Stimulated activated CD4-positive, alpha-beta T cell treated with anti-CD3 and anti-CD28 coated beads, Interleukin-2, amount 100 ng/mL, for 24 hours (primary cell): Measurements from ENCODE around the gene ZBTB25.

Experiments used
- DNase-seq, 2 donors: peaks; one replicate each; pipeline ENCODE4 v3.0.0-alpha.2; 2020

Gene ZBTB25

DNA sequence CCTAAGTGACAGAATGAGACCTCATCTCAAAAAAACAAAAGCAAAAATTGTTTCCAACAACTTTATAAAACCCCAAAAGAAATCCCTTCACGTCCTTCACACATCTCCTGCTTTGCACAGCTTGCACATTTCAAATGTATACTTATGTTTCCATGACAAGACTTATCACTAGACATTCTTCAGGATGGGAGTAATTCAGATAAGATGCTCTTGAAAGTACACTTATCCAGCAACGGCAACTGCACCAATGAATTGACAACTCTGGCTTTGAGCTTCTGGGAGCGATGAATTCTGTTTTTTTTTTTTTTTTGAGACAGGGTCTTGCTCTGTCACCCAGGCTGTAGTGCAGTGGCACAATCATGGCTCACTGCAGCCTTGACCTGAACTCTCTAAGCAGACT, 69.1 kb downstream of the ZBTB25 start:
- DNase-seq, result no peak

DNA sequence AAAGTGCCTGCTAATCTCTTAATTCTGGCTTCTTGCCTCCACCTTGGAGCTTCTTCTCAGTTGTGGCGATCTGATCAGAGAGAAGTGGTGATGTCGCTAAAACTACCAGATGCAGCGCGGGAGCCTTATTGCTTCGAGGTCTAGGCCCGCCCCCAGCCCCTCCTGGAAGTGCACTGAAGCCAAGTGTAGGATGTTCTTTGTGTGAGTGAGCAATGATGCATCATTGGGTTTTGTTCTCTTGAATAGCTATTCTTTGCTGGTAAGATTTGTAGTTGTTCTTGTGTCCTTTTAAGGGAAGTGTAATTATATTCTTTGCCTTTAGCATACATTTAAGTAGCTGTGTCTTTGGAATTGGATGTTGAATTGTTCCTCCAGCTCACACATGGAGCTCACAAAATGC, 79.7 kb downstream of the ZBTB25 start:
- no peak for DNase-seq

DNA sequence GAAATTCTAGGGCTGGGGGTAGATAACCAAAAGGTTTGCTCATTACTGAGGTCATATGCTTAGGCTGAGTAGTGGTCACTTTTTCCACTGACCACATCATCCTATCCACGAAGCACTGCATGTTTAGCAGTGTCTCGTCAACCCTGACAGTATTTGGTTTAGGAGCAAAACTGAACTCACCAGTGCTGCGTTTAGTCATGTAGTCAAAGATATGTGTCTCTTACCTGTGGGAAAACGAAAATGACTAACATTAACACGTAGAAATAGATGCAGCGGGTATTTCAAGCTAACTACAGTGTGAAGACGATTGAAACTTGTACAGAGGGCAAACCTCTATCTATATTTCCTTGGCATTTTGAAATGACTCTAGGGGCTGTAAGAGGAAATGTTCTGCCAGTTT, 80.9 kb downstream of the ZBTB25 start:
- no peak for DNase-seq

DNA sequence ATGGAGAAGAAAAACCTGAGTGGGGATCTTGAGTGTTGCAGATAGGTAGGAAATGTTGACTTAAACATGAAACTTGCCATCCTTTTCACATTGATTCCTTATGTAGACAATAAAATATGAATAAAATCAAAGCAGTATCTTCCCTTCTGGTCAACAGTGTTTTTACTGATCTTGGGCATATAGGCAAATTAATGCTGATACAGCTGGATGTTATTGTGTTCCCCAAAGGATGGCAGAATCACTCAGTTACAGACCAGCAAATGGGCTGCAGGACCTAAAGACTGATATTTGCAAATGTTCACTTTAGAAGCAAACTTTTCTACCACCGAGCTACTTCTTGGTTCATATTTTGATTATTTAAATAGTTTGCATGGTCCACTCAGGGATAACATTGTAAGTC, 81.6 kb downstream of the ZBTB25 start:
- no peak for DNase-seq

DNA sequence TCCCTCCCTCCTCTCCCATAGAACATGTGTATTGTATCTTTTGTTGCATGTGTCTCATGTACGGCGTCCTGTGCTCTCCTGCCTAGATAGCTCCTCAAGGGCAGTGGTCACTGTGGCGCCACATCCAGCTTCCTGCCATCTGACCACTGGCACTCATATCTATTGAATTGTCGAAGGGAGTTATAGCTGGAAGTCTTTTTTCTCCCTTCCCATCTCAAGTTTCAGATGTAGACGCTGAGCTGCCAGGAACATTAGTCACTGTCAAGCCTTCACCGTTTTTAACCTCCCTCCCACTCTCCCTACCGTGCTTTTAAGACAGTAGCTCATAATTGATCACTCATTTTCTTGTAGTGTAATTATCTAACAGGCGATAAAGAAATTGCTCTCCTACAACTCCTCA, 82.5 kb downstream of the ZBTB25 start:
- DNase-seq, result no peak

DNA sequence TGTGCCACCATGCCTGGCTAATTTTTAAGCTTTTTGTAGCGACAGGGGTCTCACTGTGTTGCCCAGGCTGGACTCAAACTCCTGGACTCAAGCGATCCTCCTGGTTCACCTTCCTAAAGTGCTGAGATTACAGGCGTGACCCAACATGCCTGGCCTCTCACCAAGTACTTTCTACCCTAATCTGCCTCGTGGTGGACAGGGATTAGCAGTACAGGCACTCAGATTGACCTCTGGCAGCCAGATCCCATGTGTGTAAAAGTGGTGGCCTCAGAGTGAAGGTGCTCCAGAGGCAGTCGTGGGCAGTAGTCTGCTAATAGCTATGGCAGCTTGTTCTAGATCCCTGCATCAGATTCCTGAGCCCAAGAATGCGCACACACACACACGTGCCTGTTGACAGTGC, 84.6 kb downstream of the ZBTB25 start:
- DNase-seq, result no peak

DNA sequence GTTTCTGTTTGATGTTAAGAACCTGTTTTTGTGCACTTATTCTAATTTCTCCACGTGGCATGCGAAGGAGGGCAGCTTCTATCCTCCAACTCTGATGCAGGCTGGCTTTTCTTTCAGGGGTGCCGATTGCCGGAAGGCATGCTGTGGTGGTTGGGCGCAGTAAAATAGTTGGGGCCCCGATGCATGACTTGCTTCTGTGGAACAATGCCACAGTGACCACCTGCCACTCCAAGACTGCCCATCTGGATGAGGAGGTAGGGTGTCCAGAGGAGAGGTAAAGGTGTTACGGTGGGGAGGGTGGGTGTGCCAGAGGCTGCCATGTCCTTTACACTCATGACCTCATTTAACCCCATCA, 85.9 kb downstream of the ZBTB25 start:
- no peak for DNase-seq

DNA sequence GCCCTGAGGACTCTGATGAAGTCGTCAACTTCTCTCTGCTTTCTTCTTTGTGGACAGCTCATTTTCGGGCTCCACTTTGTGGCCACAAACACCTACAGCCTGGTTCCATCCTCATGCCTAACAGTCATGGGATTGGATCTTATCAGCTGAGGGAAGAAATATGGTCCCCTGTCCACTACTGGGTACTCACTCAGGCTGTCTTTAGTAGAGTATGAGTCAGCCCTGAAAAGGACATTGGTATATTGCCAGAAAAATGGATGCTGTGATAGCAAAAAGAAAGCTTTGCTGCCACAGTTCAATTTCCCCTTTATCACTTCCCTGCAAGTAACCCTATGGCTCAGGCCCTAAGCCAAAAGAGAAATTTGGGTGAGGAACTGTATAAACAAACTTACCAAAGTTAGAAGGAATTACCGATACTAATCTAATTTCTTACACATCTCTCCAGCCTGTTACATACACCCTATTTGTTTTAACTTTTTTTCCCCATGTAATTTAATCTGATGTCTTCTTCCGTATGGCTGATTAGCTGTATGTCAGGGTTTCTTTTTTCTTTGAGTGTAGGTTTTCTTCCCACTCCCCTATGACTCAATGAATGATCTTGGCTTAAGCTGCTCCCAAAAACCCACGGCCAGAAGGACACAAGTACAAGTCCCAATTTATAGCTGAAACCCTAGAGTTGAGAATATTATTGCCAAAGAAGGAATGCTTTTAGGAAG, 86.4 kb downstream of the ZBTB25 start:
- no peak for DNase-seq

DNA sequence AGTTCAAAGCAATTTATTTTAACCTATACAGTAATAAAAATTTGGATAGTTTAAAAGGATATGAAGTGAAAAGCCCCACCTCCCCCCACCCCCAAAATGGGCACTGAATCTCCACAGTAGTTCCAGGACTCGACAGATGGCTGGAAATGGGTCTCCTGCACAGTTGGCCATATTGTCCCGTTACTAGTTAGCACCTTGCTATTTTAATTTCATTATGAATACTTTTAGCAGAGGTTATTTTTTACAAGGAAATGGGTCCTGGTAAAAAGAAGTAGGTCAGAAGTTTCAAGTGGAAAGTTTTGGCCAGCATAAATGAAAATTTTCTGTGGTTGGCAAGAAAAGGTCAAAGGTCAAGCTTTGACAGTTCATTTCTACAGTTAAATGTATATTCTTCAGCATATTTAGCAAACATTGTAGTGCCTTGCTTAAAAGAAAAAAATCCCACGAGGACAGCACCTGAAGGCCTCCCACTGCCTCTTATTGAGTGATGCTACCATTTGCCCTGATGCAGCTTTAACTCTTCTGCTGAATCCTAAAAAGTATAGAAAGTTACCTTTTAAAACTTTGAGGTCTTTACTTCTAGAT, 87.2 kb downstream of the ZBTB25 start:
- no peak for DNase-seq

DNA sequence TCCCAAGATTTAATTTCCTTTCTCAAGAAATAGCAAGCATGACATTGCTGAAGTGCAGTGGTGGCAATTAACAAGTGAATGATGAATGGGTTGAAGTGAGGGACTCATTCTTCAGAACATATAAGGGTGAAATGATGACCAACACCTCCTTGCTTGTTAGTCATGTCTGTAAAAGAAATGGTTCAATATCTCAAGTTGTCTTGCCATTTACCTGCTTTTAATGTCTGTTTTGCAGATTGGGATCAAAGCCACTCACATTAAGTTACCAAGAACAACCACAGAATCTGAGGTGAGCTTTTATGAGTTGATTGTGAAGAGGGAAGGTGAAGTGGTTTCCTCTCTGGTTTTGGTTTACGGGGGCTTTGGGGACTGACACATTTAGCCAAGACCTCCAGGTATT, 91.4 kb downstream of the ZBTB25 start:
- no peak for DNase-seq

DNA sequence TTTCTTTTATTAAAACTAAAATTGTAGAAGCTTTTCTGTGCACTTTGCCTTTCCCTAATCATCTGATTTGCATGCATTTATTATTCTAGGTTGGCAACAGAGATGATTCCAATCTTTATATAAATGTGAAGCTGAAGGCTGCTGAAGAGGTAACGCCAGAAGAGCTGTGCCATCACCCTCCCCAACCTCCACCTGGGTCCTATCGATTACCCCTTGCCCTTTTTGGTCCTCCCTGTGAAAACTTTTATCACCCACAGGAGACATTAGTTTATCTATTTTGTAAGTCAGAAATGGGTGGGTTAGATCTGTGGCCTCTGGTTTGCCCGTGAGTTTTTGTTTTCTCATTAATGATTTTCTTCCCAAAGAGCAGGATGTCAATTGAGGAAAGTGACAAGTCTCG, 92.6 kb downstream of the ZBTB25 start:
- DNase-seq, result no peak

DNA sequence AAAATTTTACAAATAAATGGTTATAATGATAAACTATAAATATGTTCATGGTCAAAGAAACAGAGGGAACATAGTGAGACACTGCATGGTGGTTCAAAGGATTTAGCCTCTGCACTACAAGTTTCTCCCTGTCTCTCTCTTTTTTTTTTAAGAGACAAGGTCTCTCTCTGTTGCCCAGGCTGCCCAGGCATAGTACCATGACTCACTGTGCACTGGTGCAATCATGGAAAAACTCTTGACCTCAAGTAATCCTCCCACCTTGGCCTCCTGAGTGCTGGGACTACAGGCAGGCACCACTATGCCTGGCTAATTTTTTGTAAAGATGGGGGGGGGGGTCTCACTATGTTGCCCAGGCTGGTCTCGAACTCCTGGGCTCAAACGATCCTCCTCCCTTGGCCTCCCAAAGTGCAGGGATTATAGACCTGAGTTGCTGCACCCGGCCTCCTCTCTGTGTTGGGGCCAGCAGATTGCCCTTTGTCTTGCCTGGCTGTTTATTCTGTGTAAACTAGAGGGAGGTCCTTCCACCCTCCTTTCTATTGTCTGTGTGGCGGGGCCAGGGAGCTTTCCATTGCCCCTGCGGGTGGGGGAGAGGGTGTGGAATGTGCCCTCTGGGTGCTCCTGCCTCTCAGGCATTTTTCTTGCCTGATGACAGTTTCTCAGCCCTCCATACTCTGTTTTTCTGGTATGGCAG, 93.4 kb downstream of the ZBTB25 start:
- DNase-seq, result no peak

DNA sequence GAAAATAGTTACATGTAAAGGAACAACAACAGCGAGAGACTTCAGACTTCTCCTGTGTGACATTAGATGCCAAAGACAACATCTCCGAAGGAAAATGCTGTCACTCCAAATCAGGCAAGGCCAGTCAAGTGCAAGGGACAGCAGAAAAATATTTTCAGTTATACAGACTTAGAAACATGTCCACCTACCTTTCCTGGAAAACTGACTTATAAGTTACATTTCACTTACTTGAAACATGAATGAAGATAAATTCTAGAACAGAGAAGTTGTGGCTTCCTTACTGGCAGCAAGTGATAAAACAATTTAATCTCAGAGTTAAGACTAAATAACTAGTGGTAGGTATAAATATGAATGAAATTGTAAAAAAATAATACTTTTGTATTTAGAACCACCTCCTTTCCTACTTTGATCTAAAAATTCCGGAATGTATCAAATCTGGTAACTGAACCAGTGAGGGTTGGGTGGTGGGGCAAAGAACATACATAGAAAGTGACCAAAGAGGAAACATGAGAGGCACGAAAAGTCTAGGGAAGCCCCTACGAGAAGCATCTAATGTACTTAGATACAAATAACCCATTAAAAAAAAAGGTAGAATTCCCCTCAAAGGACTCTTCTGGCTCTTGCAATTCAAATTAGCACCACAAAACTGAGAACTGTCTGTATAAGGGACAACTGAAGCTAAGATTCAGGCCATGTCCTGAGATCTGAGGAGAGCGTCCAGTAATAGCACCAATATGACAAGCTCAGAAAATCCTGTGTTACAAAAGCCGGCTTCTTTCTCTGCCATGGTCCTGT, 94.3 kb downstream of the ZBTB25 start:
- DNase-seq, result no peak

DNA sequence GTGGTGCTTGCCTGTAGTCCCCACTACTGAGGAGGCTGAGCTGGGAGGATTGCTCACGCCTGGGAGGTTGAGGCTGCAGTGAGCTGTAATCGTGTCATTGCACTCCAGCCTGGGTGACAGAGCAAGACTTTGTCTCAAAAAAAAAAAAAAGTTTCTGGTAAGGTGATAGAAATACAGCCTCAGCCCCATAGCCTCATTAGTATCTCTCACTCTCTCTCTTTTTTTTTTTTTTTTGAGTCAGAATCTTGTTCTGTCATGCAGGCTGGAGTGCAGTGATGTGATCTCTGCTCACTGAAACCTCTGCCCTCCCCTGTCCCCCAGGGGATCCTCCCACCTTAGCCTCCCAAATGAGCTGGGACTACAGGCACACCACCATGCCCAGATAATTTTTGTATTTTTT, 96.3 kb downstream of the ZBTB25 start:
- DNase-seq, result no peak

DNA sequence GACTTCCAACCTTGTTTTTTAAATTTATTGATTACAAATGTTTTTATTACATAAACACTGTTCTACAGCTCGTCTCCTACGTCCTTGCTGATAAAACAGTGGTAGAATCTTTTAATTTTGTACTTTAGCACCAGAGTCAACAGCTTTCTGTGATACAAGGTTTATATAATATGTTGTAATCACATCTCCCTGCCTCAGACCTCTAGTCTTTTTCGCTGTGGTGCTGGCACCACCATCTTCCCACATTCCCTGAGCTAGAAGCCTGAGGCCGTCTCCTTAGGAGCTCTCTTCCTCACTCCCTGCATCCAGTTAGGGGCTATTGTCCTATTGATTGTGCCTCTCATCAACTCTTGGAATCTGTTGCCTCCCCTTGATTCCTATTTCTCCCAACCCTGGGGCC, 98.3 kb downstream of the ZBTB25 start:
- DNase-seq, result no peak

DNA sequence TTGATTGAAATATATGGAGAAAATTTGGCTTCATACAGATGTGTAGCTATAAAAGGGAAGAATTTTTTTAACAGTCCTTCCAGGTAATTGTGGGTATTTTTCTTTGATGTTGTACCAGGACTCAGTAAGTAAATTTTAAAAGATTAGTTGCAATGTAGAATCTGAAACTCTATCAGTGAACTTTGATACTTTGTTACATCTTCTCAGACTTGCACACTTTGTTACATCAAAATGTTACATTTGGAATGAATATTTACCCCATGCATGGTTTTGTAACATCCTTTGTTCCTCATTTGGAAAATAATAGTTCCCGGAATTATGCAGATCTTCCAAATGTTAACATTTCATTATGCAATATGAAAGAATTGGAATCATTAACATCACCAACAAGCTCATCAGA, 101.7 kb downstream of the ZBTB25 start:
- no peak for DNase-seq

DNA sequence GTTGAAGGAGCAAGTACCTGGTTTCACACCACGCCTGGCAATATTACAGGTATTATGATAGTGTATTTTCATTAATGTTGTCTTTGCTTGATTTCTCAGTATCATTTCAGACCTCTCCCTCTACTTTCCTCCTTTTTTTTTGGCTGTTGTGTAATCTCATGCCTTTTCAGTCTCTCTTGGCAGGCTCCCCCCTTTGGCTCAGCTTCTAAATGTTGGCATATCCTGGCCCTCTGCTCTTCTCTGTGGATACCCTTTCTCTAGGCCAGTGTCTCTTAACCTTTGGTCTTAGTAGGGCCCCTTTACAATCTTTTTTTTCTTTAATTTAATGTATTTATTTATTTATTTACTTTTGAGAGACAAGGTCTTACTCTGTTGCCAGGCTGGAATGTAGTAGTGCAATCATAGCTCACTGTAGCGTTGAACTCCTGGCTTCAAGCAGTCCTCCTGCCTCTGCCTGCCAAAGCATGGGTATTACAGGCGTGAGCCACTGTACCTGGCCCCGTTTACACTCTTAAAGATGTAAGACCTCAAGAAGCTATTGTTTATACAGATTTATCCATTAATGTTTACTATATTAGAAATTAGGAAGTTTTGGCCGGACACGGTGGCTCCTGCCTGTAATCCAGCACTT, 102.7 kb downstream of the ZBTB25 start:
- DNase-seq, result no peak
